Kasumi-1 (cell line): Measurements from ENCODE around the gene GOLT1A.

Experiments
- DNase-seq, 2 experiments: peaks; one replicate each; lab custom pipeline; 2025; lab: John Stamatoyannopoulos, UW

The GOLT1A gene

DNA sequence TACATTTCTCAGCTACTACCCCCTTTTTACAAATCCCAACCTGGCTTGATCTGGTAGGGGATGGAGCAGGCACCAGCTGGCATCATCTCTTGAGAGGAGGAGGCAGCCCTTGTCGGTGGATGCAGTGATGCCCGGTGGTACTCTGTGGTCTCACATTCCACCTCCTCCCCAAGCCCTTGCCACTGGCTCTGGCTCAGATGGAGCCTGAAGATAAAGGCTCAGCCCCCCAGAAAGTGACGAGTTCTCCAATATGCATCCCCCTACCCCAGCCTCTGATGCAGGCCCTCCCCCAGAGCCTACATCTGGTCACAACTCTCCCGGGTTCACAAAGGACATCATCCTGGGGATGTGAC is 3.8 kb upstream of the GOLT1A start:
- DNase-seq = no peak

- no peak for DNase-seq
Observed at GRCh38 chr1:204216880-204217647, 3.3 kb upstream of the GOLT1A start.

- no peak for DNase-seq
Observed at GRCh38 chr1:204216236-204216635, 2.4 kb upstream of the GOLT1A start.

- DNase-seq = no peak
Observed at GRCh38 chr1:204212715-204213114, 1.1 kb downstream of the GOLT1A start.

- no peak for DNase-seq
Observed at GRCh38 chr1:204211046-204211445, 2.7 kb downstream of the GOLT1A start.

- DNase-seq = peak; percentile 10 to 28
Observed at GRCh38 chr1:204207136-204207616, 6.6 kb downstream of the GOLT1A start.

- DNase-seq = peak; percentile 8 to 25
Observed at GRCh38 chr1:204206121-204206520, 7.7 kb downstream of the GOLT1A start.

DNA sequence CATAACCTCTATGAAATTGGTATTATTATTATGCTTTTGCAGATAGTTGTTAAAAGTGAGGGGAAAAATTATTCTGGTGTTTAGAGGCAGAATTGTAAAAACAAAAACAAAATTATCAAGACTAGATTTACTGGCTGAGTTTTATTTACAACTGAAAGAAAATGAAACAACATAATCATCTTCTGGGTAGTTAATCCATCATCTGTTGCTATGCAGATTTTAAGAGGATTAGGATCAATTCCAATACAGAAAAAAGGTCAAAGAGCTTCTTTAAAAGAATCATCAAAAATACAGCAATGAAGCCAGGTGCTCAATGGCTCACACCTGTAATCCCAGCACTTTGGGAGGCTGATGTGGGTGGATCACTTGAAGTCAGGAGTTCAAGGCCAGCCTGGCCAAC is 8.3 kb downstream of the GOLT1A start:
- DNase-seq = no peak

DNA sequence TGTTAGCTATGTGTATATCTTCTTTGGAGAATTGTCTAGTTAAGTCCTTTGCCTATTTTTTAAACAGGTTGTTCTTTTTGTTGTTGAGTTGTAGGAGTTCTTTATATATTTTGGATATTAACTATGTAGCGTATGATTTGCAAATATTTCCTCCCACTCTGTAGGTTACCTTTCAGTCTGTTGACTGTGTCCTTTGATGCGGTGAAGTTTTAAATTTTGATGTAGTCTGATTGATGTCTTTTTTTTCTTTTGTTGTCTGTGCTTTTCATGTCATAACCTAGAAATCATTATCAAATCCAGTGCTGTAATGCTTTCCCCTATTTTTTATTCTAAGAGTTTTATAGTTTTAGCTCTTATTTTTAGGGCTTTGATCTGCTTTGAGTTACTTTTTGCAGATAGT is 8.8 kb downstream of the GOLT1A start:
- no peak for DNase-seq

GRCh38 chr1:204203206-204203767 is 10.5 kb downstream of the GOLT1A start:
- DNase-seq = no peak

- DNase-seq = no peak
Observed at GRCh38 chr1:204202481-204202880, 11.3 kb downstream of the GOLT1A start.

DNA sequence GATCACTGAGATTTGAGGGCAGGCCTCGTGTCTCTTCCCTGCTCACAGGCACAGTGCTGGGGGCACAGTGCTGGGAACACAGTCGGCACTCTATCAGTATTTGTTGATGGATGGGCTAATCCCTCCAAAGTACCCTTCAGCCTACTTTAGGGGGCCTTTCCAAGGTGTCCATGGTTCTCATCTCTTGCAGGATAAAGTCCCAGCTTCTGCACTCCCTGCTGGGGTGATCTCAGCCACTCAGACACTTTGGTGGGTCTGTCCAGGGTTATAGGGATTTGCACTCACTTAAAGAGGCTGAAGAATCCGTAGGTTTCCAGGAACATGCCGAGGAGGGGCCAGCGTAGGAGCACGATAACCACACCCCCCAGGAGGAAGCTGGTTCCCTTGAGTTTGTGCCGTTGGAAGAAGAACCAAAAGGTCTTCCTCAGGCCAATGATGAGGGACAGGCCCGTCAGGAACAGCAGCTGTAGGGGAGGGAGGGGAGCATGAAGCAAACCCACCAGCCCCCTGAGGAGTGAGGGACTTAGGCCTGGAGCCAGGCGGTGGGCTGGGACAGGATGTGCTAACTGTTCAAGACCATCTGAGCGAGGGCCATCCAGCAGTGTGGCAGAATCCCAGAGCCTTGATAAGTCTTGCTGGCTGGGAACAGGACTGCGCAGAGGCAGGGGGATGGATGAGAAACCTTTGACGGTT is 12.3 kb downstream of the GOLT1A start:
- no peak for DNase-seq

DNA sequence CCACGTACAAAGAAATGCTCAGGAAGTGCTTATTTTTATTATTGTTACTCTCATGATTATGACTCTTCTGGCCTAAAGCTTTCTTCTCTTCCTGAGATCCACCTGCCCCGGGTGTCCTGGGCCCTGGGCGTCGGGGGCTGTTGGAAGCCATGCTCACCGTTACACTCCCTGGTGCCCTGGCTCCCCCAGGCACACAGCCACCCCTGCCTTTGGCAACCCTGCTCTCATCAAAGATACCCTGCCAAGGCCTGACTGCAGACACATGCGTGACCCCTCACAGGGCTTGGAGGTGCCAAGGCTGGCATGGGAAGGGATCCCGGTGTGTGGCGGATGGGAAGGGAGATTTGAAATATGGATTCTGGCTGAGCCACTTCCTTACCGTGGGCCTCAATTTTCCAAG is 14.2 kb downstream of the GOLT1A start:
- no peak for DNase-seq

DNA sequence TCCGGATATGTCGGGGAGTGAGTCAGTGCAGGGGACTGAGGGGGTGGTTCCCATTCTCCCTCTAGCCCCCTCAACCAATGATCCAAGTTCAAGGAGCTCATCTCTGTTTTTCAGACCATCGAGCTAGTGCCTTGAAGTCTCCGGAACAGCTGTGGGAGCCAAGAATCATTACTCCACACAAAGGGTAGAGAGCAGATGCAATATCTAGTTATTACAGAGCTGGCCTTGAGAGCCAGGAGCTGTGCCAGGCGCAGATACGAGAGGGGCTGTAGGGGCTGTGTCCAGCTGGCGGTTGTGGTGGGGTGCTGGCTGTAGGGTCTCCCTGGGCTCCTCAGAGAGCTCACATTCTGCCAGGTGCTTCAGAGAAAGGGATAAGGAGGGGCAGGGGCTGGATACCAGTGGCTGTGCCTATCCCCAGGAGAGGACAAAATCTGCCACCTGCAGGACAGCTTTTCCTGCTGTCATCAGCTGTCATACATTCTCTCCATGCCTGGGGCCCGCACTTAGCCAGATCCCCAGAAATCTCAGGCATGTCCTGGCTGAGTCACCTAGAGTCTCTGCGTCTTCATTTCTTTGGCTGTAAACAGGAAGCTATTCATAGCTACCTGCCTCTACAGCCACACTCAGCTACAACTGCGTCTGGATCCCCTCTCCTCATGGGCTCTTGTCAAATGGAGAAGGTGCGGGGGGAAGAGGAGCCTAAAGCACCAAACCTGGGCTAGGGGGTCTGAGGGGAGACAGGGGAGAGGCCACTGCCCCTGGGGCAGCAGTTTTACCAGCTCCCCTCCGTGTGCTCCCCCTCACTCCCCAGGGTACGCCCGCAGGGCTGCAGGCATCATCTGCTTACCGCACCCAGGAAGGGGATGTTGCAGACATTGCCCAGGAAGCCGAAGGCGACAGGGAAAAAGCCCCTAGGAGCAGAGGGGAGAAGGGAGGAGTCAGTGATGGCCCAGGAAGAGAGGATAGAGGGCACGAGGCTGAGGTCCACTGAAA is 15.1 kb downstream of the GOLT1A start:
- DNase-seq = no peak

GRCh38 chr1:204197068-204197467 is 16.7 kb downstream of the GOLT1A start:
- DNase-seq = no peak

- DNase-seq = no peak
Observed at GRCh38 chr1:204196068-204196795, 17.6 kb downstream of the GOLT1A start, which contains the start of gene KISS1. KISS1 (minus strand) TSS chr1:204196491; CDS start chr1:204192876, 3,615 bp downstream.

DNA sequence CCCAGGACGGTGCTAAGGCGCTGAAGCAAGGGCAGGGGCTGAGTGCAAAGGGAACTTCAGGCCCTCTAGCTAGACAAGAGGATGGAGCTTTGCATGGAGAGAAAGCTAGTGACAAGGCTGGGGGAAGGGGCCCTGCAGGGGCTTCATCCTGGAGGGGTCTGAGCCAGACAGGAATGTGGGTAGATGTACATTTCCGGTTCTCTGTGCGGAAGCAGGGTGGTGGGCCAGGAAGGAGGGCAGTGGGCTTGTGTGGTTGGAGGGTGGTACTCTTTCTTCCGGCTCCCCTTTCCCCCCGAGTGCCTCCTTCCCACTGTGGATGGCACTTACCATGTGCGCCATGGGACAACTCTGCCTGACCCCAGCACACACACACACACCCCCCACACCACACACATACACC is 19.0 kb downstream of the GOLT1A start:
- DNase-seq = peak in 1 of 2 experiments; percentile 3

DNA sequence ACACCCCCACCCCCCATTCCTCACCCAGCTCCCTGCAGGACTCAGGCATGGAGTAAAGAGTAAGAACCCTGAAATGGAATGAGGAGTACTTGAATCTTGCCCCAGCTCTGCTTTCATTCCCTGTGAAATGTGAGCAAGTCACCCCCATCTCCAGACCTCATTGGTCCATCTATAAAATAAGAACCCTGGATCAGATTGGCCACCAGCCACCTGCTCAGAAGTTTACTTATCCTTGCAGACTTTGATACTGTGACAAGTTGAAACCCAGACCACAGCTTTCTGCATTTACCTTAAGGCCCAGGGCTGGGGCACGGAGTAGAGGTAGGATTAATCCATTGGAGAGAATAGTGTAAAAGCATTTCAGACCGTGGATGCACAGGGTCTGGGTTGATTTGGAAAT is 19.7 kb downstream of the GOLT1A start:
- DNase-seq = no peak

- no peak for DNase-seq
Observed at GRCh38 chr1:204192589-204193352, 21.0 kb downstream of the GOLT1A start.

DNA sequence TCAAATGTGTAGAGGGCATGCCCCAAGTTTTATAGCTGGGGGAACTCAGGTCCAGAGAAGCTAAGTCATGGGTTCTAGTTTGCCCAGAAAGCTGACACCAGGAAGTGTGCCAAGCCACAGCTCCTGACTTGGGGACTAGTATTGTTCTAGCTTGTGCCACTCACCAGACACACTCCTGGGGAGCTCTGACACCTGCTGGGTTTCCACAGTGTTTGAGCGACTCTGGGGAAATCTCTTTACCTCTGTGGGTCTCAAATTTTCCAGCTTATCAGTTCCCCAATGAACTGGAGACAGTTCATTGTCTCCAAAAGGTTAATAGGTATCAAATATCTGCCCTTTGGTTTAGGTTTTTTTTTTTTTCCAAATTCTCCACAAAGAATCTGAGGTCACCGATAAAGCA is 21.7 kb downstream of the GOLT1A start:
- DNase-seq = no peak
